Stimulated activated CD4-positive, alpha-beta T cell treated with anti-CD3 and anti-CD28 coated beads, Interleukin-12 subunit alpha, Interleukin-12 subunit beta, amount 100 ng/mL, for 24 hours (primary cell): Measurements from ENCODE around the gene POLR2E.
A peak's percentile ranks its signal among the peaks of the same experiment; 100 is the strongest.

Experiments used
- DNase-seq, 2 experiments: peaks; one replicate each; pipeline ENCODE4 v3.0.0-alpha.2; 2020; ENCODE audit warnings: low read depth in 2 of 2

Gene POLR2E

GRCh38 chr19:1065606-1066109 is 29.5 kb downstream of the POLR2E start:
- DNase-seq: no peak

GRCh38 chr19:1064661-1065605 is 30.2 kb downstream of the POLR2E start:
- peak; percentile 58 to 69 for DNase-seq

- DNase-seq: no peak
Observed at GRCh38 chr19:1063909-1064660, 31.1 kb downstream of the POLR2E start.

GRCh38 chr19:1063030-1063908 is 31.9 kb downstream of the POLR2E start:
- DNase-seq: no peak

- no peak for DNase-seq
Observed at GRCh38 chr19:1062387-1063029, 32.7 kb downstream of the POLR2E start.

- no peak for DNase-seq
Observed at GRCh38 chr19:1061987-1062386, 33.2 kb downstream of the POLR2E start.

GRCh38 chr19:1060689-1061088 is 34.5 kb downstream of the POLR2E start:
- DNase-seq: no peak

- no peak for DNase-seq
Observed at GRCh38 chr19:1058112-1058511, 37.1 kb downstream of the POLR2E start.

GRCh38 chr19:1057176-1057855 is 37.9 kb downstream of the POLR2E start:
- no peak for DNase-seq

GRCh38 chr19:1055886-1056620 is 39.1 kb downstream of the POLR2E start:
- DNase-seq: no peak

GRCh38 chr19:1055028-1055425 is 40.1 kb downstream of the POLR2E start:
- DNase-seq: no peak

- no peak for DNase-seq
Observed at GRCh38 chr19:1054102-1055027, 40.8 kb downstream of the POLR2E start.

GRCh38 chr19:1053176-1054101 is 41.7 kb downstream of the POLR2E start:
- DNase-seq: no peak

- no peak for DNase-seq
Observed at GRCh38 chr19:1052349-1052975, 42.7 kb downstream of the POLR2E start.

GRCh38 chr19:1051791-1052190 is 43.4 kb downstream of the POLR2E start:
- DNase-seq: no peak

GRCh38 chr19:1050989-1051788 is 44.0 kb downstream of the POLR2E start:
- DNase-seq: no peak
